OCI-LY1 (cell line): ENCODE data around the gene SPOCK1.

Experiments
- CTCF ChIP-seq: fragments of 200-600 bp; sonication (generic), shearing (Covaris generic); IDR thresholded peaks from 2 replicates; pipeline ENCODE4 v1.5.1; 2017; ENCODE audit warnings: mild to moderate bottlenecking, antibody characterized with exemption, low read length, moderate library complexity, mixed read lengths
- EZH2 ChIP-seq: fragments of 200-600 bp; sonication (generic), shearing (Covaris generic); IDR thresholded peaks from 2 replicates; pipeline ENCODE4 v1.8.0; 2017; ENCODE audit warnings: borderline replicate concordance, mixed run types, mild to moderate bottlenecking, antibody characterized with exemption, low read length, moderate library complexity, mixed read lengths

- no peak for TF ChIP-seq CTCF
- TF ChIP-seq EZH2, result no peak
Observed at GRCh38 chr5:137333928-137334327, 165.2 kb downstream of the SPOCK1 start.
